Activated gamma-delta T cell treated with anti-CD3 and anti-CD28 coated beads, Interleukin-2, amount 50 U/mL, for 16 hours (primary cell): Measurements from ENCODE around the gene ABCC12.

Source experiments
- DNase-seq: peaks from one replicate; pipeline ENCODE4 v3.0.0-alpha.2; 2020; ENCODE audit warnings: low read depth

The ABCC12 gene

GRCh38 chr16:48165961-48166578 lies 10.3 kb upstream of the ABCC12 start:
- no peak for DNase-seq

- peak; percentile 38 for DNase-seq
These were observed 9.3 kb upstream of the ABCC12 start for GRCh38 chr16:48164907-48165715.

GRCh38 chr16:48162839-48163410 lies 7.1 kb upstream of the ABCC12 start:
- no peak for DNase-seq

- DNase-seq, result no peak
These were observed 6.1 kb upstream of the ABCC12 start for GRCh38 chr16:48161906-48162305.

GRCh38 chr16:48160575-48160974 lies 4.8 kb upstream of the ABCC12 start:
- DNase-seq, result no peak

- DNase-seq, result no peak
These were observed 2.5 kb upstream of the ABCC12 start for GRCh38 chr16:48158296-48158695.

GRCh38 chr16:48157794-48158193 lies 2.0 kb upstream of the ABCC12 start:
- no peak for DNase-seq

- DNase-seq, result no peak
These were observed 1.5 kb upstream of the ABCC12 start for GRCh38 chr16:48157302-48157701.

GRCh38 chr16:48156790-48157209 lies 1.0 kb upstream of the ABCC12 start:
- peak; percentile 68 for DNase-seq

- no peak for DNase-seq
These were observed 2.0 kb downstream of the ABCC12 start for GRCh38 chr16:48153774-48154173.

GRCh38 chr16:48152226-48152625 lies 3.6 kb downstream of the ABCC12 start:
- no peak for DNase-seq

GRCh38 chr16:48150707-48151106 lies 5.1 kb downstream of the ABCC12 start:
- DNase-seq, result no peak

GRCh38 chr16:48146710-48147109 lies 9.1 kb downstream of the ABCC12 start:
- DNase-seq, result no peak

GRCh38 chr16:48146131-48146530 lies 9.7 kb downstream of the ABCC12 start:
- DNase-seq, result no peak

GRCh38 chr16:48143812-48144368 lies 11.9 kb downstream of the ABCC12 start:
- no peak for DNase-seq

GRCh38 chr16:48140821-48141220 lies 15.0 kb downstream of the ABCC12 start:
- DNase-seq, result no peak

GRCh38 chr16:48139517-48139916 lies 16.3 kb downstream of the ABCC12 start:
- no peak for DNase-seq

- no peak for DNase-seq
These were observed 17.2 kb downstream of the ABCC12 start for GRCh38 chr16:48138543-48138942.

GRCh38 chr16:48137822-48138221 lies 18.0 kb downstream of the ABCC12 start:
- DNase-seq, result no peak

GRCh38 chr16:48136547-48137360 lies 19.0 kb downstream of the ABCC12 start:
- no peak for DNase-seq

- no peak for DNase-seq
These were observed 22.2 kb downstream of the ABCC12 start for GRCh38 chr16:48133455-48134211.
